IPS-18a (cell line): ENCODE measurements around the gene PACRG.
"Not testable (repeated sequence)": the region's sequence is repeated elsewhere in the genome, so short reads cannot be mapped to it uniquely, and the experiment has no call there.

ENCODE experiments used
- H3K27ac ChIP-seq: one replicate; pipeline ENCODE4 v1.5.1; 2013; ENCODE audit warnings: low read length
- H3K27me3 ChIP-seq: one replicate; pipeline ENCODE4 v1.6.1; 2013; ENCODE audit warnings: mild to moderate bottlenecking, low read length; ENCODE audit not compliant: control insufficient read depth, insufficient read depth
- H3K36me3 ChIP-seq: one replicate; pipeline ENCODE4 v1.6.1; 2013; ENCODE audit warnings: low read depth, low read length; ENCODE audit not compliant: control insufficient read depth
- H3K4me1 ChIP-seq: one replicate; pipeline ENCODE4 v1.6.1; 2013; ENCODE audit warnings: low read depth, low read length; ENCODE audit not compliant: control insufficient read depth
- H3K4me3 ChIP-seq: one replicate; pipeline ENCODE4 v1.5.1; 2013; ENCODE audit warnings: low read length
- H3K9ac ChIP-seq: one replicate; pipeline ENCODE4 v1.6.1; 2013; ENCODE audit warnings: mild to moderate bottlenecking, low read length, moderate library complexity
- H3K9me3 ChIP-seq: one replicate; pipeline ENCODE4 v1.6.1; 2013; ENCODE audit warnings: low read depth, low read length; ENCODE audit not compliant: control insufficient read depth

Gene PACRG

DNA sequence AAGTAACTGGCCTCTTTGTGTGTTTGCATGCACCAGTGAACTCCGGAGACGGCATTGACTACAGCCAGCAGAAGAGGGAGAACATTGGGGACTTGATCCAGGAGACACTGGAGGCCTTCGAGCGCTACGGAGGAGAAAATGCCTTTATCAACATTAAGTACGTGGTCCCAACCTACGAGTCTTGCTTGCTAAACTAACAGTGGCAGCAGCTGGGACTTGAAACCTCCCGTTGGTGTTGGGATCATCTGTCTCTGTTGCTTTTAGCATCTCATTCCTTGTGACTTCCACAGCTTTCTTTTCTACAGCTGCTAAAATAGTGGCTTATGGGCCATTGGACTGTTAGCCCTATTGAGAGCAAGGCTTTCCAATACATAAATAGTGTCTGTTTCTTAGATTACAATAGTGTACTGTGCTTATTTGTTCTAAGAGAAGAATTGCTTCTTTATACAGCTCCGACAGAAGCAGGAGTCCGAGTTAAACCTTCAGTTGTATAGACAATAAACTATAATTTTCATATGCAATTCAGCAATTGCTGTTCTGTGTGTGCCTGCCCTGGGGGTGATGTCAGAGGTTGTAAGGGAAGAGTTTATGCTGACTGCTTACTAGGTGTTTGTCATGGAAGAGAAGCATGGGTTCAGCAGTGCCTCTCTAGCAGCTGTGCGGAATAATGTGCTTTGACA, 587.2 kb downstream of the PACRG start:
- no peaks in the 10 kb centered on the region for H3K9me3 ChIP-seq
- no peaks in the 10 kb centered on the region for H3K27me3 ChIP-seq
- H3K4me3 ChIP-seq = no peak overlapping the region
- H3K4me1 ChIP-seq = no peaks in the 10 kb centered on the region
- no peak overlapping the region for H3K27ac ChIP-seq
- no peaks in the 10 kb centered on the region for H3K36me3 ChIP-seq
- no peak overlapping the region for H3K9ac ChIP-seq

DNA sequence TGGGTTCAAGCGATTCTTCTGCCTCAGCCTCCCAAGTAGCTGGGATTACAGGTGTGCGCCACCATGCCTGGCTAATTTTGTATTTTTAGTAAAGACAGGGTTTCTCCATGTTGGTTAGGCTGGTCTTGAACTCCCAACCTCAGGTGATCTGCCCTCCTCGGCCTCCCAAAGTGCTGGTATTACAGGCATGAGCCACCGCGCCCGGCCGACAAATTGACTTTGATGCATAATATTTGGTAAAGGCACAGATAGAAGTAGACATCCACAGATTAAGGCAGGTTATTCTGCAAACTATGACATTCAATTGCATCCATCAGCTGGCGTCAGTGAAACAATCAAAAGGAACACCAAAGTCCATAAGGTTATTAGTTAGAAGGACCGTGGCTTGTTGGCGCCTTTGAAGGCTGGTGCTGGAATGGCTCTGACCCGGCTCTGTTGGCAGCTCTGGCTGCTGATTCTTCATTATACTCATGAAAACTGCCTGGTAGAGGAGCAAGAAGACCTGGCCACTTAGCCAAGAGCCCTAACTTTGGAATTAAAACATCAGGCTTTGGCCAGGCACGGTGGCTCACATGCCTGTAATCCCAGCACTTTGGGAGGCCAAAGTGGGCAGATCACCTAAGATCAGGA, 589.2 kb downstream of the PACRG start:
- not testable (repeated sequence) for H3K27ac ChIP-seq, H3K27me3 ChIP-seq, H3K36me3 ChIP-seq, H3K4me1 ChIP-seq, H3K9me3 ChIP-seq, H3K4me3 ChIP-seq, H3K9ac ChIP-seq

DNA sequence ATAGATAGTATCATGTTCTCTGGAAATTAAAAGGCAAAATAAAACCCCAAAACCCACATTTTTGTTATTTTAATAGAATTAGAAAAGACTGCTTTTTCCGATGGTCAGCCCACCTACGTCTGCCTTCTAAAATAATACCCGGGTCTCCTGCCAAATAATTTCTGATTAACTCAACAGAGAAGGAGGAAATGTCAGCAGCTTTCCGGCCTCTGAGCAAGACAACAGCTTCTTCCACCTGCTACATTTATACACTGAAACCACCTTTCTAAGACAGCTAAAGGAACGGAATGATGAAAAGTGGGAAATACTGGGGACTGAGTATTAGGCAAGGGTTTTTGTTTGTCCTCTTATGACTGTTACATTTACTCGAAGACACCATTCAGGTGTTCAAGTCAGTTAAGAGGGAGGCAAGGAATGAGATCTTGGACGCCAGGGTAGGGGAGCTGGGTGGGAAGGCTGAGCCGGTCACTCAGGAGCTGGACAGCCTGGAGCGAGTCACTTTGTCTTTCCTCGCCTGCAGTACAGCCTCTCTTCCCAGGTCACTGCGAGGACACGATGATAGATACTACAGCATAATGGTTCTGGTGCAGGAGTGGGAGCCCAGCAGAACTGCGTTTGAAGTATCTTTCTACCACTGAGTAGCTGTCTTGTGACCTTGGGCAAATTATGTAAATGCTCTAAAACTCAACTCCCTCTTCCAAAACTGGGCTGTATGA, 590.5 kb downstream of the PACRG start:
- Histone ChIP-seq H3K4me1 (no peaks in the 10 kb centered on the region), H3K27me3 (no peaks in the 10 kb centered on the region), H3K4me3 (no peak overlapping the region), H3K36me3 (no peaks in the 10 kb centered on the region), H3K9ac (no peak overlapping the region), H3K27ac (no peak overlapping the region), H3K9me3 (no peaks in the 10 kb centered on the region)

DNA sequence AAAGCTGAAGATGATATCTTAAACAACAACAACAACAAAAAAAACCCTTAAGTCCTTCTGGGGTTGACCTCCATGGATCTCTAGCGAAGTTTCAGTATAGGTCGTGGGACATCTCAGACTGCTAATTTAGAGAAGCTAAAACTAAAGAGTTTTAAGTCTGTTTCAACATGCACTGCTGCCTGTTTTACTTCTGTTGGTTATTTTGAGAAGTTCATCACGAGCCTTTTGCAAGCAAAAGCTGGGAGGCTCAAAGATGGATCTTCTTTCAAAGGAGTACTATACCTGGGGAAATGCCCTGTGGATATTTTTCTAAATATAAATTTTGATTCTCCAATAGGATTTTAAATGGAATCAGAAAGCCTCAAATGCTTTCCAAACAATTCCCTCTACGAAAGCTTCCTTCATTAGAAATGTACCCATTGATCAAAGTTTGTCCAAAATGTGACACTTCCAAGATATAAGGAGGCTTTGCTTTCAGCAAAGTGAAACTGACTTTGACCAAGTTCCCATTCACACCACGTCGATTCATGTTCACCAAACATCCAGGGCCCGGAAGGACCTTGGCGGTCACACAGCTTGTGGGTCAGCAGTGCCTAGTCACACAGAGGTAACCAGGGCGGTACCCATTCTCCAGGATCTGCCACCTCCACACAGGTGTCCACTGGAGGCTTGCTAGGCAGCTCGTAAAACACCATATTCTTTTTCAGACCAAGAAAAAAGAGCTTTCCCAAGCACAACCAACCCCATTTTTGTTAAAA, 592.0 kb downstream of the PACRG start:
- no peaks in the 10 kb centered on the region for H3K4me1 ChIP-seq
- no peaks in the 10 kb centered on the region for H3K36me3 ChIP-seq
- H3K27ac ChIP-seq = no peak overlapping the region
- no peak overlapping the region for H3K4me3 ChIP-seq
- H3K9ac ChIP-seq = no peak overlapping the region
- H3K27me3 ChIP-seq = no peaks in the 10 kb centered on the region
- no peaks in the 10 kb centered on the region for H3K9me3 ChIP-seq

DNA sequence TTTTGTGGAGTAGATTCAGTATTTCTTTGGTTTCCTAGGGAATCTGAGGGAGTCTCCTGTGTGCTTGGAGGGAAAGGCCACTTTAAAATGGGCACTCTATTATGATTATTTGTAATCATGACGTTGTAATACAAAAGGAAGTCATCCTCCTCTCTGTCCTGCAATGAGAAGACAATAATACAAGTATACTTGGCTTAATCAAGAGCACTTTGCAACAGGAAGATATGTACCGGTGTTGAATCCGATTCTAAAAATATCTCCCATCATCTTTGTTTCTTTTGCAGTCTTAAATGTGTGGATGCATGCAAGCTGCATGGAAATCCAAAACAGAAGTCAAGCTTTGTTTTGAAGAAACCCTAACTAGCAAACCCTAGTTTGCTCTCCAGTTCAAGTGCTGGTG, 592.6 kb downstream of the PACRG start:
- Histone ChIP-seq H3K36me3 (no peaks in the 10 kb centered on the region), H3K4me1 (no peaks in the 10 kb centered on the region), H3K27me3 (no peaks in the 10 kb centered on the region), H3K4me3 (no peak overlapping the region), H3K9ac (no peak overlapping the region), H3K27ac (no peak overlapping the region), H3K9me3 (no peaks in the 10 kb centered on the region)

DNA sequence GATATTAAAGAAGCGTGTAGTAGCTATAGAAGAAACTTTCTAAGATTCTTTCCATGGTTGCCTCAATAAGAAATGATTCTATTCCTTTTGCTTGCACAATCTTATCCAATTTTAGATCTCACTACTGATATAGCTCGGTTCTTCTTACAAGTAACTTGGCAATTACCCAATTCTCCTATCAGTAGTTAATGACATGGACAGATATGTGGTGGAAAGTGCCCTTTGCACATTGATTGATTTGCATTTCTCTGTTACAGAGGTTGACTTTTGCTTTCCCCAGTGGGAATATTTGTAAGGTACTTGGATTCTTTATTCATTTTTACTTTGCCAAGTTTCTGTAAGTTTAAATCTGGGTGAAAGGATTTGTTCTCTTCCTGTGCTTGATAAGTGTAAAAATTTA, 593.0 kb downstream of the PACRG start:
- H3K27ac ChIP-seq = no peak overlapping the region
- H3K4me1 ChIP-seq = no peaks in the 10 kb centered on the region
- H3K36me3 ChIP-seq = no peaks in the 10 kb centered on the region
- H3K9ac ChIP-seq = no peak overlapping the region
- H3K9me3 ChIP-seq = no peaks in the 10 kb centered on the region
- no peaks in the 10 kb centered on the region for H3K27me3 ChIP-seq
- H3K4me3 ChIP-seq = no peak overlapping the region

DNA sequence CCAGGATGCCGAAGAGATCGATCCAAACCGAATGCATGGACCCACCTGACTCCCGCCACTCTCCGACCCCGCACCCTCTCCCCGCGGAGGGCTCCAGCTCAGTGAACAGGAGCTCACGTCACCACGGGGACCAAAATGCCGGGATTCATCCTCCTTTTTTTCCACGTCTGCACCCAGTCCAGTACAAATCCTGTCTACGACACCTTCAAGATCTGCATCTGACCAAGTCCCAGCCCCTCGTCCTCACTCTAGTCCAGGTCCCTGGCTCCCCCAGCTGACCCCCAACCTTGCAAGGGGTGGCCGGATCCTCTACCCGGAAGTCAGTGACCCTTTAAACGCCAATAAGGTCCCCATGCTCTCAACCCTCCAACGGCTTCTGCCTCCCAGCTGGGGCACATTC, 593.9 kb downstream of the PACRG start:
- H3K4me1 ChIP-seq = no peaks in the 10 kb centered on the region
- no peaks in the 10 kb centered on the region for H3K27me3 ChIP-seq
- no peak overlapping the region for H3K9ac ChIP-seq
- no peaks in the 10 kb centered on the region for H3K9me3 ChIP-seq
- no peak overlapping the region for H3K4me3 ChIP-seq
- H3K27ac ChIP-seq = no peak overlapping the region
- no peaks in the 10 kb centered on the region for H3K36me3 ChIP-seq

DNA sequence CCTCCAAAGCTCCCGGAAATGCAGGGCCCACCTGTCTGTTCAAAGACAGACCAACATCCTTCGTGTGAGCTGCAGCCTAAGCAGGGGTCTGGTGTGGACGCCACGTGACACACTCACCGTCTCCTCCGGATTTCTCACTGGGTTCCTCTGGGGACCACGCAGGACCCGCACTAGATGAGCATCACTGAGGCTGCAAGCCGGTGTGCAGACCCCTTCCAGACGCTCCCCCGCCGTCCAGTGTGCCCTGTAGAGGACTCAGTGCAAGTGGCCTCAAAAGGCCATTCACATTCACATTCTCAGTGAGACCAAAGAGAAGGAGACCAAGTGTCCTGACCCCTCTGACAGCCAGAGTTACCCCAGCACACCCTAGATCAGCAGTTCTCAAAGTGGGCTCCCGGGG, 595.5 kb downstream of the PACRG start:
- Histone ChIP-seq H3K4me3 (no peak overlapping the region), H3K9ac (no peak overlapping the region), H3K4me1 (no peaks in the 10 kb centered on the region), H3K27me3 (no peaks in the 10 kb centered on the region), H3K36me3 (no peaks in the 10 kb centered on the region), H3K27ac (no peak overlapping the region), H3K9me3 (no peaks in the 10 kb centered on the region)

DNA sequence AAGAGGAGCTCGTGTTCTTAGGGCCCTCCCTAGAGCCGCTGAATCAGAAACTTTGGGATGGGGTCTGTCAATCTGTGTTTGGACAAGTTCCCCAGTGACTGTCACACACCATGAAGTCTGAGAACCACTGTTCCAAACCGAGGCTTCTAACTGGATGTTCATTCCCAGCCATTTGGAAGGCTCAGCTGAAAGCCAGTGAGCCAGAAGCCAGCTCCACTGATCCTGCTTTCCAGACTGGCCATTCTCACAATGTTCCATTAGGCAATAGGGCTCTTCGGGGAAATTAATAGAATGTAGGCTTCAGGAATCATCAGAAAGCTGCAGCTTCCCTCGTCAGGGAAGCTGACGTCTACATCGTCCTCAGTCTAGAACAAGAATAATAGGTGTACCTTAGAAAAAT, 595.9 kb downstream of the PACRG start:
- Histone ChIP-seq H3K27ac (no peak overlapping the region), H3K9ac (no peak overlapping the region), H3K4me3 (no peak overlapping the region), H3K27me3 (no peaks in the 10 kb centered on the region), H3K36me3 (no peaks in the 10 kb centered on the region), H3K4me1 (no peaks in the 10 kb centered on the region), H3K9me3 (no peaks in the 10 kb centered on the region)

DNA sequence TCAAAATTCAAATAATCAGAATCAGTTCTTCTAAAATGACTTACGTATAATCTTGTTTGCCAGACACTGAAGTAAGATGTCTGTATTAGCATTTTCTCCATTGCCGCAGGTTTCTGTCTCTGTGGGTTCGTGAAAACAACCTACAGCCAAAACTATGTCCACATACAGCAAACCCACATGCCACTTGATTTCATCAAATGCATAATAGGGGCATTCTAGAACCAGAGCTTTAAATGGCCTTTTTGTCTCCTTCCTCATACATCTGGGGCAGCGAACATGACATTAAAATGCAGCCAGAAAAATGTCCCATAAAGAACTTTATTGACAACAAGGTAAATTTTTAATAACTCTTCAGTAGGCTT, 596.5 kb downstream of the PACRG start:
- Histone ChIP-seq H3K36me3 (no peaks in the 10 kb centered on the region), H3K4me1 (no peaks in the 10 kb centered on the region), H3K27me3 (no peaks in the 10 kb centered on the region), H3K27ac (no peak overlapping the region), H3K9me3 (no peaks in the 10 kb centered on the region), H3K4me3 (no peak overlapping the region), H3K9ac (no peak overlapping the region)

DNA sequence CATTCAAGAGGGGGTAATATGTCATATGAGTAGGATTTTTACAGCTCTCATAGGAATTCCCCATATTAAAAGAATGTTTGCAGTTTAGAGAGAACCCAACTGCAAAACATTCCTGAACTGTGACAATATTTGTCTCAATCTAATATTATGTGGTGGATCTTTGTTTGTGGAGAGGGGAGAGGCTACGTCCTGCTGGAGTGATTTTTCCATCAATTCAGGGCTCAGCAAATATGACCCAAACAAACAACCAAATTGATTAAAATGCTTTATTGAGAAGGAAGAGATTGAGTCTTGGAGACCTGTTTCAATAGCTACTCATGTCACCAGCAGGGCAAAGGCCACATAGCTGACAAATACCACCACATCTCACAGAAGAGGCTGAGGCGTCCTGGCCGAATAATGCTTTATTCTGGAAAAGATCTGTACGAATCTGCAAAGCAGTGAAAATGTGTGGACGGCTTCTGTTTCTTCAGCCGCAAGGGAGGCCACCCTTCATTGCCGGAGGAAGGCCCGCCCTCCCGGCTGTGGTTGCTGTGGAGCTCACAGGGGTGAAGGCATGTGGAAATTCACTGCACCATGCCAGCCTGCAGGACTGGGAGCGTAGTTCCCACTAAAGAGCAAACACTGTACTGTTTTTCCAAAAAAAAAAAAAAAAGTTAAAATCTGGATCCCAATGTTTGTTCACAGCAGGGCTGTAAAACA, 597.1 kb downstream of the PACRG start:
- H3K36me3 ChIP-seq = no peaks in the 10 kb centered on the region
- no peak overlapping the region for H3K27ac ChIP-seq
- H3K4me1 ChIP-seq = no peaks in the 10 kb centered on the region
- H3K27me3 ChIP-seq = no peaks in the 10 kb centered on the region
- H3K4me3 ChIP-seq = no peak overlapping the region
- no peaks in the 10 kb centered on the region for H3K9me3 ChIP-seq
- H3K9ac ChIP-seq = no peak overlapping the region
